ENCODE results near the gene THAP5.

GRCh38 chr7:108535744-108536143 lies 33.8 kb downstream of the THAP5 start:
- no peak for TF ChIP-seq CTCF (IDR thresholded peaks at IDR 0.05 in 8 of 11, conservative IDR thresholded peaks at IDR 0.05 in 3 of 11)
- no peak for TF ChIP-seq POLR2A (IDR thresholded peaks at IDR 0.05)
- TF ChIP-seq POLR2AphosphoS5 (IDR thresholded peaks at IDR 0.05): no peak
